Mesendoderm (in vitro differentiated cells): Measurements from ENCODE around the gene RNF146. TPM values are rescaled to one million over a fixed set of nuclear protein-coding genes. Genes with fewer than 3 reads are reported as not detected.
"Not testable (repeated sequence)": the region's sequence is repeated elsewhere in the genome, so short reads cannot be mapped to it uniquely, and the experiment has no call there.

ENCODE experiments used
- DNase-seq: peaks from one replicate; pipeline ENCODE4 v3.0.0; 2013
- H2AK5ac ChIP-seq: 2 replicates; pipeline ENCODE4 v1.6.1; 2013; ENCODE audit warnings: low read length, inconsistent platforms
- H2BK120ac ChIP-seq: 2 replicates; pipeline ENCODE4 v1.6.1; 2013; ENCODE audit warnings: low read depth, mild to moderate bottlenecking, low read length, moderate library complexity, mixed read lengths
- H2BK15ac ChIP-seq: replicated peaks from 2 replicates; pipeline ENCODE4 v1.6.1; 2013; ENCODE audit warnings: low read depth, mild to moderate bottlenecking, moderate library complexity
- H2BK5ac ChIP-seq: 2 replicates; pipeline ENCODE4 v1.6.1; 2013; ENCODE audit warnings: low read length, inconsistent platforms
- H3K18ac ChIP-seq: 2 replicates; pipeline ENCODE4 v1.6.1; 2013; ENCODE audit warnings: mild to moderate bottlenecking, low read length, mixed read lengths
- H3K23ac ChIP-seq: one replicate; pipeline ENCODE4 v1.6.1; 2013; ENCODE audit warnings: low read length
- H3K27ac ChIP-seq: 2 replicates; pipeline ENCODE4 v1.5.1; 2013; ENCODE audit warnings: low read depth, mild to moderate bottlenecking, inconsistent platforms, low read length, moderate library complexity
- H3K27me3 ChIP-seq: 2 replicates; pipeline ENCODE4 v1.6.1; 2013; ENCODE audit warnings: low read length, control low read depth, mild to moderate bottlenecking, inconsistent platforms; ENCODE audit not compliant: insufficient read depth, poor library complexity
- H3K36me3 ChIP-seq: 2 replicates; pipeline ENCODE4 v1.6.1; 2013; ENCODE audit warnings: low read length, inconsistent platforms; ENCODE audit not compliant: control insufficient read depth, insufficient read depth
- H3K4ac ChIP-seq: one replicate; pipeline ENCODE4 v1.6.1; 2013; ENCODE audit warnings: low read depth, mild to moderate bottlenecking, low read length, moderate library complexity
- H3K4me1 ChIP-seq: 2 replicates; pipeline ENCODE4 v1.6.1; 2013; ENCODE audit warnings: low read depth, low read length, inconsistent platforms; ENCODE audit not compliant: control insufficient read depth
- H3K4me2 ChIP-seq: 2 replicates; pipeline ENCODE4 v1.6.1; 2013; ENCODE audit warnings: low read length
- H3K4me3 ChIP-seq: 2 replicates; pipeline ENCODE4 v1.5.1; 2013; ENCODE audit warnings: mild to moderate bottlenecking, low read length
- H3K56ac ChIP-seq: one replicate; pipeline ENCODE4 v1.6.1; 2013; ENCODE audit warnings: low read length
- H3K79me1 ChIP-seq: 2 replicates; pipeline ENCODE4 v1.6.1; 2013; ENCODE audit warnings: low read length, inconsistent platforms
- H3K79me2 ChIP-seq: 2 replicates; pipeline ENCODE4 v1.6.1; 2013; ENCODE audit warnings: mild to moderate bottlenecking, low read length; ENCODE audit not compliant: control insufficient read depth, insufficient read depth
- H3K9ac ChIP-seq: 2 replicates; pipeline ENCODE4 v1.6.1; 2013; ENCODE audit warnings: low read length, inconsistent platforms
- H4K5ac ChIP-seq: one replicate; pipeline ENCODE4 v1.6.1; 2013; ENCODE audit warnings: low read length
- H4K8ac ChIP-seq: one replicate; pipeline ENCODE4 v1.6.1; 2013; ENCODE audit warnings: low read depth, mild to moderate bottlenecking, control low read depth, low read length, moderate library complexity
- WGBS: extraction: QIAGEN DNeasy Blood & Tissue Kit; methylation state at CpG from one replicate; pipeline ENCODE4 v1.1.7; 2013; ENCODE audit warnings: low lambda C conversion rate, missing lambda C conversion rate; ENCODE audit not compliant: insufficient coverage; ENCODE audit errors: extremely low coverage; 5-methylcytosine and 5-hydroxymethylcytosine counted together
- polyA plus RNA-seq, 2 experiments: library from polyadenylated mRNA; stranded (reverse); fragments of 200-250 nt; gene quantifications; one replicate each; pipeline ENCODE4 v1.2.3, GENCODE V29; 2013

Gene RNF146
- 15.7 TPM for polyA plus RNA-seq (2013, experiment 1 of 2)
- 16.4 TPM for polyA plus RNA-seq (2013, experiment 2 of 2)

GRCh38 chr6:127266178-127266891 is at the start of gene RNF146:
RNF146 (plus strand) TSS chr6:127266864; CDS start chr6:127280339, 13,475 bp downstream.
- Histone ChIP-seq H3K18ac (peak within 1 kb of the TSS; percentile 77), H2BK120ac (no peak within 1 kb of the TSS), H3K4me3 (peak within 1 kb of the TSS; percentile 71), H3K56ac (peak within 1 kb of the TSS; percentile 99), H3K79me2 (peaks cover 26% of the 10 kb centered on the region), H3K4me2 (peak within 1 kb of the TSS; percentile 76), H3K4ac (no peak within 1 kb of the TSS), H2AK5ac (no peak within 1 kb of the TSS), H2BK15ac (no peak within 1 kb of the TSS), H3K36me3 (no peaks in the 10 kb centered on the region), H2BK5ac (peak within 1 kb of the TSS; percentile 78), H3K27me3 (no peaks in the 10 kb centered on the region), H3K79me1 (peaks cover under 1% of the 10 kb centered on the region), H4K8ac (no peak within 1 kb of the TSS), H3K27ac (peak within 1 kb of the TSS; percentile 88), H3K9ac (peak within 1 kb of the TSS; percentile 76), H3K23ac (no peak within 1 kb of the TSS), H3K4me1 (no peaks in the 10 kb centered on the region), H4K5ac (no peak within 1 kb of the TSS)
- no CpG with 5 or more reads among the region's 40 CpGs for WGBS
- DNase-seq: peak; percentile 96

- Histone ChIP-seq H3K27ac (no peak overlapping the region), H3K4ac (no peak overlapping the region), H3K4me1 (no peaks in the 10 kb centered on the region), H3K27me3 (no peaks in the 10 kb centered on the region), H3K36me3 (no peaks in the 10 kb centered on the region), H3K79me1 (no peaks in the 10 kb centered on the region), H2BK15ac (no peak overlapping the region), H3K23ac (no peak overlapping the region), H2BK5ac (no peak overlapping the region), H3K4me2 (no peak overlapping the region), H3K4me3 (no peak overlapping the region), H3K9ac (no peak overlapping the region), H2BK120ac (no peak overlapping the region), H3K18ac (no peak overlapping the region), H4K5ac (no peak overlapping the region), H4K8ac (no peak overlapping the region), H3K56ac (no peak overlapping the region), H2AK5ac (no peak overlapping the region), H3K79me2 (no peaks in the 10 kb centered on the region)
- no CpG with 5 or more reads among the region's 1 CpG for WGBS
- no peak for DNase-seq
Observed at GRCh38 chr6:127219869-127220268, 46.8 kb upstream of the RNF146 start.

- Histone ChIP-seq H3K9ac (no peak overlapping the region), H3K4me2 (no peak overlapping the region), H2BK15ac (no peak overlapping the region), H3K27ac (no peak overlapping the region), H3K4me3 (no peak overlapping the region), H3K23ac (no peak overlapping the region), H3K56ac (no peak overlapping the region), H3K79me2 (no peaks in the 10 kb centered on the region), H3K79me1 (no peaks in the 10 kb centered on the region), H4K8ac (no peak overlapping the region), H2BK5ac (no peak overlapping the region), H2AK5ac (no peak overlapping the region), H3K4ac (no peak overlapping the region), H3K4me1 (no peaks in the 10 kb centered on the region), H3K18ac (no peak overlapping the region), H3K27me3 (no peaks in the 10 kb centered on the region), H4K5ac (no peak overlapping the region), H3K36me3 (no peaks in the 10 kb centered on the region), H2BK120ac (no peak overlapping the region)
- DNase-seq: no peak
- no CpG with 5 or more reads among the region's 4 CpGs for WGBS
Observed at GRCh38 chr6:127221201-127221600, 45.5 kb upstream of the RNF146 start.

GRCh38 chr6:127222418-127222817 is 44.2 kb upstream of the RNF146 start:
- no peak overlapping the region for H3K23ac ChIP-seq
- no peak overlapping the region for H3K4me2 ChIP-seq
- no peak overlapping the region for H4K5ac ChIP-seq
- H3K79me1 ChIP-seq: no peaks in the 10 kb centered on the region
- H3K79me2 ChIP-seq: no peaks in the 10 kb centered on the region
- no peak overlapping the region for H3K9ac ChIP-seq
- no peaks in the 10 kb centered on the region for H3K36me3 ChIP-seq
- H2BK15ac ChIP-seq: no peak overlapping the region
- no peak overlapping the region for H3K27ac ChIP-seq
- H3K56ac ChIP-seq: no peak overlapping the region
- no peak overlapping the region for H2BK5ac ChIP-seq
- H3K18ac ChIP-seq: no peak overlapping the region
- no peaks in the 10 kb centered on the region for H3K4me1 ChIP-seq
- no peak overlapping the region for H3K4me3 ChIP-seq
- no peaks in the 10 kb centered on the region for H3K27me3 ChIP-seq
- no CpG with 5 or more reads among the region's 1 CpG for WGBS
- H2AK5ac ChIP-seq: no peak overlapping the region
- no peak overlapping the region for H4K8ac ChIP-seq
- no peak overlapping the region for H2BK120ac ChIP-seq
- no peak for DNase-seq
- H3K4ac ChIP-seq: no peak overlapping the region

GRCh38 chr6:127225497-127225896 is 41.2 kb upstream of the RNF146 start:
- no peak overlapping the region for H3K27ac ChIP-seq
- H2BK15ac ChIP-seq: no peak overlapping the region
- no peak overlapping the region for H4K5ac ChIP-seq
- H3K79me2 ChIP-seq: no peaks in the 10 kb centered on the region
- H3K18ac ChIP-seq: no peak overlapping the region
- H3K9ac ChIP-seq: no peak overlapping the region
- H3K4me1 ChIP-seq: no peaks in the 10 kb centered on the region
- peak; percentile 10 for DNase-seq
- H3K56ac ChIP-seq: no peak overlapping the region
- no peak overlapping the region for H3K4ac ChIP-seq
- WGBS: no CpG with 5 or more reads among the region's 1 CpG
- no peak overlapping the region for H2AK5ac ChIP-seq
- H3K4me2 ChIP-seq: no peak overlapping the region
- H3K79me1 ChIP-seq: no peaks in the 10 kb centered on the region
- no peaks in the 10 kb centered on the region for H3K27me3 ChIP-seq
- no peaks in the 10 kb centered on the region for H3K36me3 ChIP-seq
- H3K4me3 ChIP-seq: no peak overlapping the region
- H4K8ac ChIP-seq: no peak overlapping the region
- H3K23ac ChIP-seq: no peak overlapping the region
- H2BK120ac ChIP-seq: no peak overlapping the region
- H2BK5ac ChIP-seq: no peak overlapping the region

- not testable (repeated sequence) for DNase-seq, H2BK120ac ChIP-seq, H3K9ac ChIP-seq, H3K4ac ChIP-seq, H3K27ac ChIP-seq, H3K79me1 ChIP-seq, H3K36me3 ChIP-seq, H3K4me3 ChIP-seq, H3K27me3 ChIP-seq, H2AK5ac ChIP-seq, H3K18ac ChIP-seq, H3K79me2 ChIP-seq, H2BK5ac ChIP-seq, H3K4me2 ChIP-seq, H4K5ac ChIP-seq, H3K23ac ChIP-seq, H4K8ac ChIP-seq, H3K56ac ChIP-seq, H2BK15ac ChIP-seq, H3K4me1 ChIP-seq
- WGBS: no CpG with 5 or more reads among the region's 3 CpGs
Observed at GRCh38 chr6:127233819-127234218, 32.8 kb upstream of the RNF146 start.
